HG03280 (cell line): Measurements from ENCODE around the gene MED22.

Source experiments
- ATAC-seq: cut with Tn5 transposase; IDR thresholded peaks from one replicate; pipeline ENCODE4 v1.9.1; 2021; ENCODE audit warnings: mild to moderate bottlenecking, moderate library complexity; ENCODE audit not compliant: unreplicated experiment

The MED22 gene

GRCh38 chr9:133356391-133357091 lies 8.6 kb upstream of the MED22 start, which contains the start of the genes SURF1 and SURF2:
Gene SURF1, minus strand, starts transcription at chr9:133356487. Its CDS starts 34 bp downstream, at chr9:133356453.
Gene SURF2, plus strand, starts transcription at chr9:133356550. Its CDS starts 43 bp downstream, at chr9:133356593.
- peak; percentile 73 for ATAC-seq

- peak; percentile 28 for ATAC-seq
Observed at GRCh38 chr9:133355881-133356357, 8.0 kb upstream of the MED22 start.

- ATAC-seq = no peak
Observed at GRCh38 chr9:133354766-133355165, 6.8 kb upstream of the MED22 start.

GRCh38 chr9:133353548-133353947 lies 5.6 kb upstream of the MED22 start:
- no peak for ATAC-seq

GRCh38 chr9:133352635-133353340 lies 4.9 kb upstream of the MED22 start:
- ATAC-seq = no peak

GRCh38 chr9:133351908-133352634 lies 4.1 kb upstream of the MED22 start:
- ATAC-seq = no peak

- no peak for ATAC-seq
Observed at GRCh38 chr9:133351526-133351907, 3.6 kb upstream of the MED22 start.

- ATAC-seq = no peak
Observed at GRCh38 chr9:133349965-133350616, 2.2 kb upstream of the MED22 start.

- no peak for ATAC-seq
Observed at GRCh38 chr9:133348718-133349573, 1.0 kb upstream of the MED22 start.

GRCh38 chr9:133347515-133347984 lies 381 bp downstream of the MED22 start:
- ATAC-seq = peak; percentile 23

GRCh38 chr9:133346021-133346785 lies 1.7 kb downstream of the MED22 start:
- ATAC-seq = no peak

- ATAC-seq = no peak
Observed at GRCh38 chr9:133345596-133345995, 2.3 kb downstream of the MED22 start.

- no peak for ATAC-seq
Observed at GRCh38 chr9:133344979-133345378, 3.0 kb downstream of the MED22 start.

- ATAC-seq = no peak
Observed at GRCh38 chr9:133344071-133344470, 3.9 kb downstream of the MED22 start.

- ATAC-seq = no peak
Observed at GRCh38 chr9:133342570-133342969, 5.4 kb downstream of the MED22 start.

- no peak for ATAC-seq
Observed at GRCh38 chr9:133342069-133342406, 5.9 kb downstream of the MED22 start.

- no peak for ATAC-seq
Observed at GRCh38 chr9:133341369-133342068, 6.4 kb downstream of the MED22 start.

- no peak for ATAC-seq
Observed at GRCh38 chr9:133340916-133341315, 7.0 kb downstream of the MED22 start.

- no peak for ATAC-seq
Observed at GRCh38 chr9:133340256-133340655, 7.7 kb downstream of the MED22 start.
